HG02798 (cell line): ENCODE measurements around the gene FRMD8.
"Not testable (repeated sequence)": the region's sequence is repeated elsewhere in the genome, so short reads cannot be mapped to it uniquely, and the experiment has no call there.

Source experiments
- ATAC-seq: cut with Tn5 transposase; IDR thresholded peaks from one replicate; pipeline ENCODE4 v1.9.1; 2021; ENCODE audit warnings: mild to moderate bottlenecking; ENCODE audit not compliant: unreplicated experiment, poor library complexity

FRMD8 gene

DNA sequence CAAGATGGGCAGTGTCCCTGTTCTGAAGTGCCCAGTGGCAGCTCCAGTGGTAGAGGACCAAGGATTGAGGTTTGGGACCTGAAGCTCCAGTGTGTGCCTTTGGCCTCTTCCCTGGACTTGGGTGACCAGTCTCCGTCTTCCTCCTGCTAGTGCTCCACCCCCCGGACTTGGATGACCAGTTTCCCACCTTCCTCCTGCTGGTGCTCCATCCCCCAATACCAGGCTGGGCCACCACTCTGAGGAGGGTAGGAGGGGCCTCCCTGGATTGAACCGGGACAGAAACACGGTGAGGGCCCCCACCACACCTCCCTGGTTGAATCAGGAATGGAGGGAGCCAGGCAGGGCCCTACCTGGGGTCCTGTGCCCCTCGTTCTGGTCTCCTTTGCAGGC is 25.2 kb downstream of the FRMD8 start:
- ATAC-seq, result no peak

DNA sequence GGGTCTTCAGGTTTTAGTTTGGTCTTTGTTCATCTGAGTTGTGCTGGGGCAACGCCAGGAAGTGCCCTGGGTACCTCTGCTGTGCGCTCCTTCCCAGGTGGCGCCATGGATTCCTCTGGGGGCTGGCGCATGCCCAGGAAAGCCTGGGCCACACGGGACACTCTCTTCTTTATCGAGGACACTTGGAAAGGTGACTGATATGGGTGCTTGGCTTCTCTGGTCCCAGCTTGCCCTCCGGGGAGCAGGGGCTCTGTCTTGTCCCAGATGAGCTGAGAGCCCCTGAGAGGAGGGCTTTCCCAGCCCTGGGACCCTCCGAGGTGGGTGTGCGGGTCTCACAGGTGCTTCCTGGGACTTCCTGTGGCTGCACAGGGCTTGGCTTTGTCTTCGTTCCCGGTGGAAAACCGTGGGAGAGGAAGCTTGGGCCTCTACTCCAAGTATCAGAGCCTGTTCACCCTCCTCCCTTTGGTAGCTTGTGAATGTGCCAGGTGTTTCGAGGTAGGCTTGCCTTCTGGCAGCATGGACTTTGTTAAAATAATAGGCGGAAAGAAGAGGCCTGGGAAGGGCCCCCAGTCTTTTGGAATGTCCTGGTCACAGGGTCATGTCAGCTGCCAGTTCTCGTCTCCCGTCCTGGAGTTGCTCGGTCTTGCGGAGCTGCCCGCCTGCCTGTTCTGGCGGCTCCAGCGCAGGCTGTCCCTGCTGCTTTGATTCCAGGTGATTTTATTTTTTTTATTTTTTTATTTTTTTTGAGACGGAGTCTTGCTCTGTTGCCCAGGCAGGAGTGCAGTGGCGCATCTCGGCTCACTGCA is 26.0 kb downstream of the FRMD8 start:
- ATAC-seq, result no peak

DNA sequence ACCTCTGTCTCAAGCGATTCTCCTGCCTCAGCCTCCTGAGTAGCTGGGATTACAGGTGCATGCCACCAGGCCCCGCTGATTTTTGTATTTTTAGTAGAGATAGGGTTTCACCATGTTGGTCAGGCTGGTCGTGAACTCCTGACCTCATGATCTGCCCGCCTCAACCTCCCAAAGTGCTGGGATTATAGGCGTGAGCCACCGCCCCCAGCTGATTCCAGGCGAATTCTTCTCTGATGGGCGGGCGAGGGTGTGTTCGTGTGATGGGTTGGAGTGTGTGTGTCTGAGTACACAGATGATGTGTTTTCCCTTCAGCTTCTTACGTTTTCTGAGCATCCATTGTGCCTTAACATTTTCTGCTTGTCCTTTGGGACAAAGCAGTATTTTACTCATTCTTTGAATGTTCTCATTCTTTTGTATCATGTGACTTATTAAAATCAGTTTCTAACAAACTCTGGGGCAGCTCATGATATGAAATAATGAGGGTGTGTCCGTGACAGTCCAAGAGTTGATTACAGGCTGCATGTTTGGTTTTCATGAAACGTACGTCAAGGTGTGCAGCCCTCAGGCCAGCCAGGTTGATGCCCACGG is 26.7 kb downstream of the FRMD8 start:
- not testable (repeated sequence) for ATAC-seq

DNA sequence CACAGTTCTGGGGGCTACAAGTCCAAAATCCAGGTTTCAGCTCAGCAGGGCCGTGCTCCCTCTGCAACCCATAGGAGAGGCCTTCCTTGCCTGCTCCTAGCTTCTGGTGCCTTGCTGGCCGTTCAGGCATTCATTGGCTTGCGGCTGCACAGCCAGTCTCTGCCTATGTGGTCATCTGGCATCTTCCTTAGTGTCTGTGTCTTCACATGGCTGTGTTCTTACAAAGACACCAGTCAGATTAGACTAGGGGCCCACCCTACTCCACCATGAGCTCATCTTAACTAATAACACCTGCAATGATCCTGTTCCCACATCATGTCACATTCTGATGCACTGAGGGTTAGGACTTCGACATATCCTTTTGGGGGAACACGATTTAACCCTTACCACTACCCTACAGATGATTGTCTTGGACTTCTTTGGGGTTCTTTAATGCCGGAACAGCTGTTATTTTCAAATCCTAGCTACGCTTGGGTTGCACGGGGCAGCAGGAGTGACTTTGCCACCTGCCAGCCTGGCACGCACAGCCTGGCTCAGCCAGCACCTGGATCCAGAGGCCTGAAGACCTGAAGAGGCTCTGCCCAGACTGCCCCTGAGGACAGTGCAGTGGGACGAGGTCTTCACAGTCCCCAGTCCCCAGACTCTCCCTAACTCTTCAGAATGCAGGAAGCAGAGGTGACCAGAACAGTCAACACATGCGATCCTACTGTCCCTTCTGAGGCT is 28.5 kb downstream of the FRMD8 start:
- ATAC-seq, result no peak

DNA sequence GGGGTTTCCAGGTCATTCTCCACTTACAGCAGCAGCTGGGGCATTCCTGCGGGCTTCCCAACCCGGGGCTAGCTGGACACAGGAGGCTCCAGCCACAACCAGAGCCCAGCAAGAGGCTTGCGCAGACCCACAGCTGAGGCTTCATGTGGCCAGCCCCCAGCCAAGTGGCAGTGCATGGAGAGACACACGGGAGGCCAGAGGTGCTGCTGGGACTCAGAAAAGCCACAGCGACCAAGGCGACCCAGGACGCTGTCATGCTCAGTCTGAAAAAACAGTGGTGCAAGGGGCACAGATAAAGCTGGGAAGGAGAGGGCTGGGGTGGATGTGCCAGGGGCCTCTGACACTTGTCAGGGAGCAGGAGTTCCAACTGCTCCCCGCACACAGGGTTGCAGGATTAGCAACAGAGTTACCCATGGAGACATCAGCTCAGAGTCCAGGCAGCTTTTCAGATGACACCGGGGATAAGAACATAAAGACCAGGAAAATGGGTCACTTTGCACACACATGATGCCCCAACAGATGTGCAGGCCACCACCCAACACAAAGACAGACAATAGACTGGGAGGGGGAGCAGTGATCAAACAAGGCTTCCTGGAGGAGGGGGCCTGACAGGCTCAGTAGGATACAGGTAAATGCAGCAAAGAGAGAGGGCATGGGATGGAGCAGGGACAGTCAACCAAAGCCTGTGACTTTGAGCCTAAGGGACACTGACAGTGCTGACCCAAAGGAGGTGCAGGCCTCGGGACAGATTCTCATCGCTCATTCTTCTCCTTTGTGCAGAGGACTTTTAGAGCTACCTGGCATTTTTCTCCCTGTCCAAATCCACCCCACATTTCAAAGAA is 29.3 kb downstream of the FRMD8 start:
- no peak for ATAC-seq

DNA sequence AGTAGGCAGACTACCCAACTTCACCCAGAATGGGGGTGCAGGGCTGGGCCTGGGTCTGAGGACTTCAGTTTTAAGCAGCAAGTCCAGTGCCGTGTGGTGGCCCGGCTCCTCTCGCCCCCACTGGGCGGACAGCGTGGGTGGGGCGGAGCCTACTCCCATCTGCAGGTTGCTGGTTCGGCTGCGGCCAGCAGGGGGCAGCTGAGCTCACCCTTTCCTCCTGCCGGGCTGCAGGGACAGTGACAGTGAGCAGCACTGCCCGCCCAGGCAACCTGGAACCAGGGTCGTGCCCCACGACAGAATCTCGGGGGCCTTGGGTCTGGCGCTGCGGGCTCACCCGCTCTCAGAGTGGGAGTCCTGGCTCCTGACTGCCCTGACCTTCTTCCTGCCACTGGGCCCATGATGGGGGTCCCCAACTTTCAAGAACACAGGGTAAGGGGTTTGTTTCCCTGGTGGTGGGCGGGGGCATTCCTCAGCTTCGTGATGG is 29.9 kb downstream of the FRMD8 start:
- peak; percentile 38 for ATAC-seq

DNA sequence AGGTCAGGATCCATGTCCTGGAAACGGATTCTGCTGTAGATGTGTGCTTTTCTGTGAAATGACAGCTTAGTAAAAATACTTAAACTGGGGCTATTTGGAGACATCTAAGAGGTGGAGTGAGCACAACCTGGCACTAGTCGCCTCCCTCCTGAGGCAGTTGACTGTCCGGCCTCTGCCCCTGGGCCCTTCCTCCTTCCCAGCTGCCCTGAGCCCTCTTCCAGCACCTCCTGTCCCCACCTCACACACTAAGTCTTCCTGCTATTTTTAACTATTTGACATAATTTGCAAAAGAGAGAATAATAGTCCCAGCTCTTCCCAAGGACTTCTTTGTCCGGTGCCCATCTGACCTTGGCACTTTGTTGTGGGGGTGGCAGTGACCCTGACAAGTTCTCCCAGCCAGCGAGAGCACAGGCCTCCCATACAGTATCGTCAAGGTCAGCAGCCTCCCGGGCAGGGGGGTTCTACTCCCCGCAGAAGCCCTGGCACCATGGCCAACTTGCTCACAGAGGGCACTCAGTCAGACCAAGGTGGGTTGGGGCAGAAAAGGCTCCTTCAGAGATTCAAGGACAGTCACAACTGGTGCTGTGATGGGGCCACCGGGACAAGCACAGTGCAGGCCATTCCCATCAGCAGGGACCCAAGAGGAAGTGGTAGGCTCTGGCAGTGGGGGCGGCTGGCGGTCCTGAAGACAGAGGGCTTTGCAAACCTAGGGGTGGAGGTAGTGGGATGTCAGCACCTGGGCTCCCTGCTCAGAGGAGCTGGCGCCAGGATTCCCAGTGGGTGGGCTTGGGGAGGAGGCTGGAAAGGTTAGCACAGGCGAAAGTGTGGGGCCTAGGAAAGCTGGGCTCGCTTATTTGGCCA is 30.6 kb downstream of the FRMD8 start:
- ATAC-seq, result no peak

DNA sequence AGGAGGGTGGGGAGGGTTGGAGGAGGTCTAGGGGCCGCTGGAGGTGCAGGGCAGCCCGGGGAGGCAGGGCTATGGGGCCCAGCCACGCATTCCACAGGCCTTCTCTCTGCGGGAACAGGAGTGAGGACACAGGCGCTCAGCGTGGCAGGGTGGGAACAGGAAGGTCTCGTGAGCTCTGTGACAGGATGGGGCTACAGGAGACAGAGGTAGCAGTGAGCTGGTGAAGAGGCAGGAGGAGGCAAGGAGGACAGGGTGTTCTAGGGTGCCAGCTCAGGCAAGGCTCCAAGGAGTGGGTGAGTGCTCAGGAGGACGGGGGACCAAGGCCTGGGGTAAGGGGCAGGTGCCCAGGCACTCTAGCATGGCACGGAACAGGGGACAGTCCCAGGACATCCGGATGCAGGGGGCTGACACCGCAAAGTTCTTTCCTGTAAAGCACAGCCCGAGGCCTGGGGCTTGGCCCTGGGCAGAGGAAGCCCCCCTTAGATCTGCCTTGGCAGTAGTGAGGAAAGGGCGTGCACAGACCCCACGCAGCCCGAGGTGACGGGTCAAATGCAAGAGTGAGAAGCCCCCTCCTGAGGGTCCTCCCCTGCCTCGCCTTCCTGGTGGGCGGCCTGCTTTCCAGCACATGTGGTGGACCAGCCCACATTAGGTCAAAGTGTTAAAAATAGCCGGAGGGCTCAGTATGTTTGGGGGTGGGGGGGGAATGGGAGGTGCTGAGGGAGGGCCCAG is 31.4 kb downstream of the FRMD8 start:
- no peak for ATAC-seq

DNA sequence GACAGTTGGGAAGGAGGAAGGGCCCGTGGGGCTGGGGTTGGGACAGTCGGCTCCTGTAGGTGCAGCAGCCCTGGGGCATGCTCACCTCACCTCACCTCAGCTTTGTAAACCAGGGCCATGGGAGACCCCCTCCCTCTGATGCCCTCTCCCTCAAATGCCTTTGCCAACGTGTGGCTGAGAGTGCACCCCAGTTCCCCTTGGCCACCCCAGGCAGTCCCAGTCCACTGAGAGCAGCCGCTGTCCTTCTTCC is 31.9 kb downstream of the FRMD8 start:
- no peak for ATAC-seq

DNA sequence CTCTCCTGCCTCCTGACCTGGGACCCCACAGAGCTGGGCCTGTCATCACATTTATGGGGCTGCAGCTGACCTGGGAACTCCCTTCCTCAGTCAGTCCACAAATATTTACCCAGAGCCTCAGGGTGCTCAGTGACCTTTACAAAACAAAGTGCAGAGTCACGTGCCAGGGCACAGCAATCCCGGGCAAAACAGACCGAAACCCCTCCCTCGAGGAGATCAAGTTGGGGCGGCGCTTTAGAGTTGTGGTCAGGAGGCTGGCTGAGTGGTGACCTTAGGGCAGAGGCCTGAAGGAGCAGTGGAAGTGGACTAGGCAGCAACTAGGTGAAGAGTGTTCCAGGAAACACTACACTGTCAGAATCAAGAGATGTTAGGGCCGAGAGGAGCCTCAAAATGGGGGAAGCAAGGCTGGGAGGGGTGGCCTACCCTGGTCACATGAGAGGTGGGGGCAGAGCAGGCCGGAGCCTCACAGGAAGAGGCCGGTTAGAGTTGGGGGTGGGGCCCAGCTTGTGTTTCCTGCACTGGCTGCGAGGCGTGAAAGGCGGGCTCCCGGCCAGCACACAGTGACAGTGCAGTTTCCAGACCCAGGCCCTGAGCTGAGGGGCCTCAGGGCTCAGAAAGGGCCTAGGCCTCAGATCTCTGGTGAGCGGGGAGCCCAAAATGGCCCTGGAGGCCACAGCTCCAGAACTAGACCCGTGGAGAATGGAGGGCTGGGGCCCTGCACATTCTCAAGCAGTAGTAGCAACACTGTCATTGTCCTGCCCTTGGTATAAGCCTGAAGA is 32.4 kb downstream of the FRMD8 start:
- ATAC-seq, result peak; percentile 33

DNA sequence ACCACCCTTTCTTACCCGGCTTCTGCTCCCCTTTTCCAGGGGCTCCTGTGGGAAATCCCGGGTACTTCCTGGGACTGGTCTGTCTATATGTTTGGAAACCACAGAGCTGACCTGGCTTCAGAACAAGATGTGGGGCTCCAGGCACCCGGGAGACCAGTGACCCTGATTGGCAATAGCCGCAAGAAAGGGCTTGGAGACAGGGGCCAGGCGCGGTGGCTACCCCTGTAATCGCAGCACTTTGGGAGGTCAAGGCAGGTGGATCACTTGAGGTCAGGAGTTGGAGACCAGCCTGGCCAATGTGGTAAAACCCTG is 33.0 kb downstream of the FRMD8 start:
- no peak for ATAC-seq

DNA sequence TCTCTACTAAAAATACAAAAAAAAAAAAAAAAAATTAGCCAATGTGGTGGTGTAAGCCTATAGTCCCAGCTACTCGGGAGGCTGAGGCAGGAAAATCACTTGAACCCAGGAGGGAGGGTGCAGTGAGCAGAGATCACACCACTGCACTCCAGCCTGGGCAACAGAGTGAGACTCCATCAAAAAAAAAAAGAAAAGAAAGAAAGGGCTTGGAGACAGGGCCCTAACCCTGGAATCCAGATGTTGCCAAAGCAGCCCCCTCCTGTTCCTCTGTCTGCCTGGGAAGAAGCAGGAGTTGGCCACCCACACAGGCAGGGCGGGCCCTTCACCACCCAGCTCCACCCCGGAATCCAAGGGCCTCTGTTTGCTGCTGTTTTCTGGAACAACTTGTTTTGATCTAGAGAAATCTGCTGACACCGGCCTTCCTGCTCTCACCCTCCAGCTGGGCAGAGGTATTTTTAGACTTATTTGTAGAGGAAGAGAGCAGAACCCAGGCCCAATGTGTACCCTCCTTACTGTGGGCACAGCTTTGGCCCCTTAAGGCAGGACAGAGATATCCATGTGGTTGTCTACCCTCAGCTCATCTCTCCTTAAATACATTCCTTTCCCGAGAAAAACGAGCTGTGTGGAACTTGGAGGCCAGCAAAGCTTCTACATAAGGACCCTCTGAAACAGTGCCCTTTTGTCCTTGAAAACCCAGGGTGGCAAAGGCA is 33.5 kb downstream of the FRMD8 start:
- no peak for ATAC-seq

DNA sequence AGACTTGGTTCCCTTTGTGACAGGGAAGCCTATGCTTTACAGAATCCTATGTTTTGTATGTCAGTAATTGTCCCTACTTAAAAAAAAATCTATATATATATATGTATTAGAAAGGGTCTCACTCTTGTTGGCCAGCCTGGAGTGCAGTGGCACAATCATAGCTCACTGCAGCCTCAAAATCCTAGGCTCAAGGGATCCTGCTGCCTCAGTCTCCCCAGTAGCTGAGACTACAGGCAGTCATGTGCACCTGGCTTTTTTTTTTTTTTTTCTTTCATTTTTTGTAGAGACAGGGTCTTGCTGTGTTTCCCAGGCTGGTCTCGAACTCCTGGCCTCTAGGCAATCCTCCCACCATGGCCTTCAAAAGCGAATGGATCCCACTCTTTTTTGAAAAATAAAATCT is 34.1 kb downstream of the FRMD8 start:
- no peak for ATAC-seq

DNA sequence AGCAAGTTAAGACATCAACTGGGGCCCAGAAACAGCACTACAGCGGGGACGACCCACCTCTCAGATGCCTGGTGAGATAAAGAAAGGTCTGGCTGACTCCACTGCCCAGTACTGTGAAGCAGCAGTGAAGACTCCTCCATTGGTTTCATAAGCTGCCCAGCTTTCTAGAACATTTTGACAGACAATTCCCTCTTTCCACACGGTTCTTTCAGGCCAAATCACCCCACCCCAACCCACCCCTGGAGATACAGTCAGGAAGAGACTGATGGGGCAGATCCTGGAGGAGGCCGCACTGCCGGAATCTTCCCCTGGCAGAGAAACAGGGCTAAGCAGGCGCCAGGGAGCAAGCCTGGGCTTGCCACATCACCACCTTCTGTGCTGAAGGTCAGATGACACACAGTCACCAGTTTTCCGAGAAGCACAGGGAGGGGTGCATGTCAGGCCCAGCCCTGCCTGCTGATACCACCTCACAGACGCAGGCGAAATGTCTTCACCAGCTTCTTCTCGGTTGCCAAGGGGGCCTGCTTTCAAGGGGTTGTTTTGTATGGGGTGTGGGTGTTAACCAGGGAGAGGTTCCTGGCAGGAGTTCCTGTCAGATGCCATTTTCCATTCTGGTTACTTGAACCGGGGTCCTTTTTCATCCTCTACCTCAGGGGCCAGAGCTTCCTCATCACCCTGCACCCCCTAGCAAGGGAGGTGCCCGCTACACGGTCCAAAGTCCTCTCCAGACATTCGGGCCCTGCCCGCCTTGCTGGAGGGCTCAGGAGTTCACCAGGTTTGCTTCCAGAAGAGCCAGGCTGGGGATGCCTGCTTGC is 34.7 kb downstream of the FRMD8 start:
- no peak for ATAC-seq

DNA sequence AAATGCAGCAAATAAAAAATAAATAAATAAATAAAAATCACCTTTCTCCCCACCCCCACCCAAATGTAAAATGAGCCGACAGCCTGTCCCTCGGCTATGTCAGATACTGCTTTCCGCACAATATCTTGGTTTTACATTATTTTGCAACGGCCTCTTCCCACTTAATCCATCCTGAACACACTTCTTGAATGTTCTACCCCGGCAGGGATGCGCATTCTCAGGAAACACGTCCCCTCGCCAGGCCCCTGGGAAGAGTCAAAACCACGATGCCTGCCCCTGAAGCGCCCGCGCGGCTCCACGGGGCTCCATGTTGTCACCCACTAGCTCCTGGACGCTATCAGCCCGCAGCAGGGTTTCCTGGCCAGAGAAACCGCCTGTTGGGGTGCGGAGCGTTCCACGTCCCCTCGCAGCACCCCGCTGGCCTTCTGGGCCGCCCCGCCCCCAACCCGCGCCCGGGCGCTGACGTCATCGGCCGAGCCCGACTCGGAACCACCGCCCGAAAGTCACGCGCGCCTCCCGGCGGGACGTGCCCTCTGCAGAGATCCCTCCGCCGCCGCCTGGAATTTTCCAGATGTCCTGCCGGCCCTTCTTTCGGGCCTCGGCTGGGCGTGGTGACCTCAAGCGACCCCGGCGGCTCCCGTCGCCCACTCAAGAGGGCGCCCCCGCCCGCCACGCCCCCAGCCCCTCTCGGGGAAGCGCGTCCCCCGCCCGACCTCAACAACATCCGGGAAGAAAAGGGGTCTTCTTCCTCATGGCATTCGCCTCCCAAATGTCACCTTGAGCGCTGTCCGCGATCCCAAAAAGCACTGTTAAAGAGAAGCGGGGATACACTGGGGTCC is 35.6 kb downstream of the FRMD8 start:
- peak; percentile 41 for ATAC-seq
